NCI-H82 treated with DMSO at 0.1 percent for 48 hours (cell line): ENCODE measurements around the gene FAM50A.
"Not testable (repeated sequence)": the region's sequence is repeated elsewhere in the genome, so short reads cannot be mapped to it uniquely, and the experiment has no call there.

Experiments used
- DNase-seq: peaks from one replicate; lab custom pipeline; 2025; ENCODE audit not compliant: unreplicated experiment; lab: John Stamatoyannopoulos, UW

The FAM50A gene

GRCh38 chrX:154482786-154483185 lies 38.8 kb downstream of the FAM50A start:
- no peak for DNase-seq

DNA sequence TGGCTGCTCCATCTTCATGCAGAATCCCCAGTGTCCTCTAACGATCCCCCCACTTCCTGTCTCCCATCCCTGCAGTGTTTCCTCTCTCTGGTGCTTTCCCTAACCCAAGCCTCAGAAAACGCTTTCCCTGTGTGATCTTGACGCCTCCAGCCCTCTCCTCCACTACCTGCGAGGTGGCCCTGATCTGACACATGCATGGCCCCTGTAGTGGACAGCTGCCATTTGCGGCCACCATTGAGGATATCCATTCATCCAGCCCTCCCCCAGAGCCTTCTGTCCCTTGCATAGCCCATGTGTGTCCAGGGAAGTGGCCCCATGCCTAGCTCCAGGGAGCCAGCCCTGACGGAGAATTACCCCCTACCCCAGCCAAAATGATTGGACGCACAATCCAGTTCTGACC lies 39.4 kb downstream of the FAM50A start:
- DNase-seq = no peak

DNA sequence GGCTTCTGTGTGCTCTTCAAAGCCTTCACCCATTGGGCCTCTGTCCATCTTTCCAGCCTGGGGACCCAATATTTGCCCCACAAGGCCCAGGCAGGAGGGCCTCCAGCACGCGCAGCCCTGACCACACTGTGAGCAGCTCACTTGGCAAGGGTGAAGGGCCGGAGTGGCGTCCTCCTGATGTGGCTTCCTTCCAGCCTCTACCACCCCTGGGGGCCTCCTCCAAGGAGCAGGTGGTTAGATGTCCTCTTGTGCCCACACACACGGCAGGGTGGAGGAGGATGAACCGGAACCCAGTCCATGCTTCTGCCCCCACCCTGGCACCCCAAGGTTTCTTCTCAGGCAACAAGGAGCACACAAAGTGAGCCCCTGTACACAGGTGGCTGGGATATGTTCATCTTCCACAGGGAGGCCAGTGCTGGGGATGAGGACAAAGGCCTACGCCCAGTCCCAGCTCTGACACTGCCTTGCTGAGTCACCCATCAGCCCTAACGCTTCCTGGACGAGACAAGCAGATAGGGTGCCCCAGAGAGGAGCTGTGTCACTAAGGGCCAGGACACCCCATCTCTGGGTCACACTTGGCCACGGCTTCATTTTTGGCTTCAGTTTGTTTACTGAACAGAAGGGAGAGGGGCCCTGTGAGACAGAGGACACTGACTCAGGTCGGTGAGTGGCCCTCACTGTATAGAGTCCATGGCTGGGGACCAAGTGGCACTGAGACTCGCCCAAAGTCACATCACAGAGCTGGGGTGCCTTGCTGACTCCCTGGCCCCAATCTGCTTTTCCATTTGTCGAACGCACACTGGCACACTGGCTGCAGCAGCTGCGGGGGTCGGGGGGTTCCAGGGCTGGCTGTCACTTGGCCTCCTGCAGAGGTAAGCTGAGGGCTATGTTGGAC lies 40.6 kb downstream of the FAM50A start:
- DNase-seq = no peak

DNA sequence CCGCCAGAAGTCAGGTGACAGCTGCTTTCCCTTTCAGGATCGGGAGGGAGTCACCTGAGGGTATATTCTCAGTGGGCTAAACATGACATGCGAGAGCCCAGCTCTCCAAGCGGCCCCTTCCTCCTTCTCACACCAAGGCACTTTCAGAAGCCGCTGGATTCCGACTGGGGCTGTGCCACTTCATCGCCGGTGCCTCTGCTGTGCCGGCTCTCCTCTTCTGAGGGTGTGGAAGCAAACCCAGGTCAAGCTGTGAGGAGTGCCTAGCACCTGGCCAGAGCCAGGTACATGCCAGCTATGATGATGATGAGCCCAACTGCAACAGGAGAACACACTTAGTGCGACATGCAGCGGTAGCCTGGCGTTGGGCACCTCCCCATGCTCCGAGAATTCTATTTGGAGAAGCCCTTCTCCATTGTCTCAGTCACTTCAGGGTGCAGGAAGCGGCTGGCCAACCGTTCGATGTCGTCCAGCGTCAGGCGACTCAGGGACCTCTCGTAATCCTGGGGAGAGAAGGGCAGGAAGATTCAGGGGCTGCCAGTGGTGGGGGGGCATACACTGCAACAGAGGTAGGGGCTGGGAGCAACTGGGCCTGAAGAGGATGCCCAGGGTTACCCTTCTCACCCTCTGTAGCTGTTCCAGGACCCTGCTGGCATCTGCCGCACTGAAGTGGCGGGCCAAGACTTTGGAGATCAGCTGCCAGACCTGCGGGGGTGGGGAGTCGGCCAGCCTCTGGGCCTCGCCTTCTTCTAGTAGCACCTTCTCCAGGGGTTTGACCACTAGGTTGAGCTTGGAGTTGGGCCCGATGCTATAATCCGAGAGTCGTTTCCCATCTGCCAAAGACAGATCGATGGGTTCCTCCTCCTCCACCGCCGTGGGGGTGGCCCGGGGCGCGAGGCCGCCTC lies 41.5 kb downstream of the FAM50A start:
- DNase-seq = no peak

- DNase-seq = no peak
These were observed 42.1 kb downstream of the FAM50A start for GRCh38 chrX:154486052-154486395.

GRCh38 chrX:154486396-154487207 lies 42.7 kb downstream of the FAM50A start, which contains the start of gene UBL4A:
UBL4A (minus strand) TSS chrX:154486615; CDS start chrX:154486584, 31 bp downstream.
- peak; percentile 33 for DNase-seq

DNA sequence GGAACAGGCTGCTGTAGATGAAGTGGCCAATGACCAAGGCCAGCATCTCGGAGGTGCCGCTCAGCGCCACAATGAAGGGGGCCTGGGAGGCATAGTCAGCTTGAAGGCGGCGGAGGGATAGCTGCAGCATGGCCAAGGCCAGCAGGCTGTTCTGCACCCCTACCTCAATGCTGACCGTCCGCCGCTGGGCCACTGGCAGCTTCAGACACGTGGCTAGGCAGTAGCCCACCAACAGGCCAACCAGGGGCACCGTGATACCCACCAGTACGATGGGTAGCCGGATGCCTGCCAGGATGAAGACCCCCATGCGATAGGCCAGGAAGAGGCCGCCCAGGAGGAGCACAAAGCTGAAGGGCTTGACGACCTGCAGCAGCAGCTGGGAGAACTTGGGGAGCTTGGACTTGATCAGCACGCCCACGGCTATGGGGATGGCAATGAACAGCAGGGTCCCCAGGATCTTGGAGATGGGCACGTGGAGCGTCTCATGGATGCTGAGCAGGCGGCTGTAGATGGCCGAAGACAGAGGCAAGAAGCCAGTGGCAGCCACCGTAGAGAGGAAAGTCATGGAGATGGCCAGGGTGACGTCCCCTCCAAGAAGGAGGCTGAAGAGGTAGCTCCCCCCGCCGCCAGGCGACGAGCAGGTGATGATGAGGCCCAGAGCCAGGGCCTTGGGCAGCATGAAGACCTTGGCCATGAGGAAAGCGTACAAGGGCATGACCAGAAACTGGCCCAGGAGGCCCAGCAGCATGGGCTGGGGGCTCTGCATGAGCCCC lies 43.8 kb downstream of the FAM50A start:
- DNase-seq = no peak

- no peak for DNase-seq
These were observed 44.6 kb downstream of the FAM50A start for GRCh38 chrX:154488336-154489075.

DNA sequence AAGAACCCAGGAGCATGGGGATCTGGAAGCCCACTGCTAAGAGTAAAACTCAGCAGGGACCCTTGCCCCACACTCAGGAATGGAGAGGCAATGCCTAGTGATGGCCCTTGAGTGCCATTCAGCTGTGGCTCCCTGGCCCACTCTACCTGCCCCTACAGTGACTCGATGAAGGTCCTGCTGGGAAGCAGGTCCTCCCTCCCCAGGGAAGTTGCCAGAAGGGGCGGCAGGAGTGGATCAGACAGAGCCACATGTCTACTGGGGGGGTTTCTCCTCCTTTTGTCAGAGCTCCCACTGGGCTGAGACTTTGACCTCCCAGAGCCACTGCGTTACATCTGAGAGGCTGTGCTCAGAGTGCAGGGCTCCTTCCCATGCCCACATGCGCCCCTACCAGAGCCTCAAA lies 45.2 kb downstream of the FAM50A start:
- DNase-seq = no peak

DNA sequence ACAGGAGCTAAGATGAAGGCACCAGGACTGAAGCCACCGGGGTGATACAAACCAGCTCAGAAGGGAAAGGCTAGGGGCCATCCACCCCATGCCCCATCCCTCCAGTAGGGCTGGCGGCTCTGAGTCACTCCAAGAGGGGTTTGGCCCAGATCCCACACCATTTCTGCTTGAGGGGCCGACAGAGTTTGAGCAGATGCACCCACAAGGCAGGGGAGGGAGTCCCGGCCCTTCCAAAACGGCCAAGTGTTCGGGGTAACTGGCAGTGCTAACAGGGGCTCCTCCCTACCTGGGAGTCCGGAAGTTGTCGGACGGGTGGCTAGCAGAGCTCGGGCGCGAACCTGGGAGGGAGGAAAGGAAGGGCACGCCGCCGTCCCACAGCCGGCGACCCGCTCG lies 46.1 kb downstream of the FAM50A start:
- no peak for DNase-seq

DNA sequence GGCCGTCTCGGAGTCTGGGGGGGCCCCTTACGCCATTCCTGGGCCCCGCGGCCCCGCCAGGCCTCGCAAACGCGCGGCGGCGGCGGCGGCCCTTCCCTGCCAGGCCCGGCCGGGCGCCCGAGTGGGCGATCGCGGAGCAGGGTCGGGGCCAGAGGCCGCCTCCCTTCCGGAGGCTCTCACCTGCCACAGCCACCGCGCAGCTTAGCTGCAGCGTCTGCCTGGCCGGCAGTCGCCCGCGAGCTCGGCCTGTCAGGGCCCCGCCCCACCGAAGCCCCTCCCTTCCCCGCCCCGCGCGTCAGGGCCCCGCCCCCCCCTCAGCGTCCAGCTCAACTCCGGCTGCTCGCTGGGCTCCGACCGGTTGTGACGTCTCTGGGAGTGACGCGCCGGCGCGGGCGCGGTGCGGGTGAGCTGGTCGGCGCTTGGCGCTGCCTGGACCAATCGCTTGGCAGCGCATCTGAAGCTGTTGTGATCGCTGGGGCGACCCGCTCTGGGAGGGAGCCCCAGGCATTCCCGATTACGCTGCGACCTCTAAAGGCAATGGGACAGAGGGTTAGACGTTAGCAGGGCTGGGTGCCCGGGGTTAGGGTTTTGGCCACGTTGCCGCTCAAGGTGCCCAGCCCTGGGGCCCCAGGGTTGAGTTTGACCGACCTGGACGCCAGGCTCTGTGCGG lies 46.6 kb downstream of the FAM50A start, which contains the start of gene SLC10A3:
Gene SLC10A3 (minus strand): TSS at position 216 of the 670 bp plus-strand sequence. CDS start 1,689 bp downstream, outside the sequence.
- DNase-seq = peak; percentile 76

DNA sequence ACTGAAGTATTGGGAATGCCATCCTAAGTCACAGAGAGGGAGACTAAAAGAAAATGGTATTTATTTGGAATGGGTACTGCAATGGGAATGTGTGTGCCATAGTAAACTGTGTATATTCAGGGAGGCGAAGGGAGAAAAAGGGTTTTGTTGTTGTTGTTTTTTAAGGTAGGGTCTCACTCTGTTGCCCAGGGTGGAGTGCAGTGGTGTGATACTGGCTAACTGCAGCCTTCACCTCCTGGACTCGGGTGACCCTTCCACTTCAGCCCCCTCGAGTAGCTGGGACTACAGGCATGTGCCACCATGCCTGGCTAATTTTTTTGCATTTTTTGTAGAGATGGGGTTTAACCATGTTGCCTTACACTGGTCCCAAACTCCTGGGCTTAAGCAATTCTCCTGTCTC lies 50.8 kb downstream of the FAM50A start:
- DNase-seq = no peak

DNA sequence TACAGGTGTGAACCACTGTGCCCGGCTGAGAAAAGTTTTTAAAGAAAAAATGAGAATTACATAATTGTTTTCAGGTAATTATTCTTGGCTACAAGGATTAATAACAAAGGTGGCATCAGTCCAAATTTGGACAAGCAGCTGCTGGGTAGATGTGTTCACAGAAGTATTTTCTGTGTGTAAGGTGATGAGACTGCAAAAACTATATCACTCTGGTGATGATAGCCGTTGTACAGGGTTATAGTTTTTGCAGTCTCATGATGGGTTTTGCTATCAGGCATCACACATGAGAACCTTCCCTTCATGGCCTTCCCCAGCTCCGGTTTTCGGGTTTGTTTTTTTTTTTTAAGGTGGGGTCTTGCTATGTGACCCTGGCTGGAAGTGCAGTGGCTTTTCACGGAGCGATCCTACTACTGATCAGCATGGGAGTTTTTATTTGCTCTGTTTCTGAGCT lies 51.6 kb downstream of the FAM50A start:
- DNase-seq = no peak

GRCh38 chrX:154496591-154497137 lies 52.7 kb downstream of the FAM50A start:
- not testable (repeated sequence) for DNase-seq
